NOMO-1 treated with dmso at 0.1 percent for 144 hours (cell line): ENCODE data around the gene MARCHF10.

Experiments used
- DNase-seq: peaks from one replicate; lab custom pipeline; 2025; ENCODE audit not compliant: unreplicated experiment; lab: John Stamatoyannopoulos, UW

MARCHF10 gene

GRCh38 chr17:62681061-62681938 lies 126.8 kb downstream of the MARCHF10 start:
- no peak for DNase-seq

GRCh38 chr17:62680541-62681052 lies 127.5 kb downstream of the MARCHF10 start:
- no peak for DNase-seq

- no peak for DNase-seq
These were observed 128.2 kb downstream of the MARCHF10 start for GRCh38 chr17:62679866-62680377.

GRCh38 chr17:62678214-62678919 lies 129.7 kb downstream of the MARCHF10 start:
- DNase-seq: no peak

- no peak for DNase-seq
These were observed 131.0 kb downstream of the MARCHF10 start for GRCh38 chr17:62676952-62677596.

GRCh38 chr17:62676231-62676943 lies 131.7 kb downstream of the MARCHF10 start:
- DNase-seq: no peak

- DNase-seq: no peak
These were observed 132.4 kb downstream of the MARCHF10 start for GRCh38 chr17:62675701-62676100.

- no peak for DNase-seq
These were observed 132.9 kb downstream of the MARCHF10 start for GRCh38 chr17:62675260-62675659.

GRCh38 chr17:62674841-62675240 lies 133.3 kb downstream of the MARCHF10 start:
- DNase-seq: no peak

GRCh38 chr17:62674363-62674739 lies 133.8 kb downstream of the MARCHF10 start:
- no peak for DNase-seq

- no peak for DNase-seq
These were observed 134.3 kb downstream of the MARCHF10 start for GRCh38 chr17:62673614-62674362.

- no peak for DNase-seq
These were observed 135.2 kb downstream of the MARCHF10 start for GRCh38 chr17:62672957-62673356.

- DNase-seq: no peak
These were observed 136.6 kb downstream of the MARCHF10 start for GRCh38 chr17:62671553-62671952.

- DNase-seq: no peak
These were observed 137.8 kb downstream of the MARCHF10 start for GRCh38 chr17:62670202-62670821.

GRCh38 chr17:62668091-62668804 lies 139.9 kb downstream of the MARCHF10 start:
- no peak for DNase-seq

- no peak for DNase-seq
These were observed 141.1 kb downstream of the MARCHF10 start for GRCh38 chr17:62666801-62667591.

GRCh38 chr17:62666061-62666800 lies 141.9 kb downstream of the MARCHF10 start:
- DNase-seq: no peak
